GM12878 (cell line): ENCODE results near the gene PELI2.

Experiments
- CREM ChIP-seq: IDR thresholded peaks from 2 replicates; pipeline ENCODE4 v1.6.1; 2014; ENCODE audit warnings: antibody characterized with exemption, low read depth
- CTCF ChIP-seq, 3 experiments: IDR thresholded peaks in 2 of 3; conservative IDR thresholded peaks in 1 of 3; 2 replicates each; pipeline ENCODE4 v1.5.1; 2011; ENCODE audit warnings: low read depth in 3 of 3, low read length in 3 of 3, mild to moderate bottlenecking in 3 of 3, control low read depth in 2 of 3, moderate library complexity in 2 of 3, inconsistent platforms in 1 of 3, mixed read lengths in 1 of 3; ENCODE audit not compliant: control insufficient read depth in 2 of 3, insufficient read depth in 1 of 3; ENCODE audit errors: extremely low read depth in 1 of 3
- FOXM1 ChIP-seq: IDR thresholded peaks from 2 replicates; pipeline ENCODE4 v1.6.1; 2012; ENCODE audit warnings: low read depth, mild to moderate bottlenecking, inconsistent platforms, low read length, moderate library complexity
- POU2F2 ChIP-seq: IDR thresholded peaks from 3 replicates; pipeline ENCODE4 v1.6.1; 2011; ENCODE audit warnings: low read depth, mild to moderate bottlenecking, low read length, borderline replicate concordance

- TF ChIP-seq FOXM1 (no peak), CTCF (IDR thresholded peaks at IDR 0.05 in 2 of 3, conservative IDR thresholded peaks at IDR 0.05 in 1 of 3; ENCODE audit: control insufficient read depth in 2 of 3, extremely low read depth in 1 of 3, insufficient read depth in 1 of 3, low read depth in 3 of 3, low read length in 3 of 3) (no peak), CREM (no peak), POU2F2 (no peak)
Measured at GRCh38 chr14:56300495-56300894, 182.3 kb downstream of the PELI2 start.
